ENCODE data around the gene TTC4.

TTC4 gene

DNA sequence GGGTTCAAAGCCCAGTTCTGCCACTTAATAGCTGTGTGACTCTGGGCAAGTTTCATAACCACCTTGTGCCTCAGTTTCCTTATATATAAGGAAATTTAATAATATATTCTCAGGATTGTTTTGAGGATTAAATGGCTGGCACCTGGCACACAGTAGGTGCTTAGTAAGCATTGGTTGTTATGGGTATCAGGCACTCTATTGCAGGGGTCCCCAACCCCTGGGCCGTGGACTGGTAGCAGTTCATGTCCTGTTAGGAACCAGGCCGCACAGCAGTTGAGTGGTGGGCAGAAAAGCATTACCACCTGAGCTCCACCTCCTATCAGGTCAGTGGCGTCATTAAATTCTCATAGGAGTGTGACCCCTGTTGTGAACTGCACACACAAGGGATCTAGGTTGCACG lies 30.2 kb downstream of the TTC4 start:
- Mint-ChIP-seq H3K9me3 (no peaks in the 10 kb centered on the region), H3K4me3 (no peak overlapping the region), H3K4me1 (peaks cover 0 to 3% of the 10 kb centered on the region in 2 donors), H3K36me3 (peaks cover 28 to 32% of the 10 kb centered on the region in 2 donors), H3K27me3 (no peaks in the 10 kb centered on the region), H3K27ac (no peak overlapping the region)
- ATAC-seq (replicated peaks) (no peak), DNase-seq (no peak)

DNA sequence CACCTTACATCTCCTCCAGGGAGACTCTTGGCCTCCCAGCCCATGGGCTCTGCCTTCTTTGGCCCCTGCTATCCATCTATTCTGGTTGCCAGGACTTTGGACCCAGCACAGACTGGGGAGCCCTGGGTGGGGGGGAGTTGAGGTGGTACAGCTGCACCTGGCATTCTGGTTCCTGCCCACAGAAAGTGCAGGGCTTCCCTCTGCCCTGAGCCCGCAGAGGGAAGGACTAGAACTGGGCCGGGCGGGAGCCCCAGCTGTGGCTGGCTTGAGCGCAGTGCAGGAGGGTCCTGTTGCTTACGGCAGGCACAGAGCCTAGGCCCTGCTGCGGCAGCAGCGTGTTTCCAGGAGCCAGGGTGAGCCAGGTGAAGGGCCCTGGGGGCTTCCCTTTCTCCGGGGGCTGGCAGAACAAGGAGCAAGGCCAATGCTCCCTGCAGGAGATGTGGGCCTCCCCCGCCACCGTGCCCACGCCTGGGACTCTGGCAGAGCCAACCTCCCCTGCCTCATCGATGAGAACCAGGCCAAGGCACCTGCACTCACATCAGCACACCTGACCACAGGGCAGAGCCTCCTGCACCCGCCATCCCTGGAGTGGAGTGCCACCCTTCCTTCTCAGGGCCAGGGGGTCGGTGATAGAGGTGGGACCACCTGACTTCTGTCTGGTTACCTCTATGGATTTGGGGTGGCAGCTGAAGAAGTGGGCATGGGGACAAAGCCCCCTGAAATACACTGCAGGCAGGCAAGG lies 32.6 kb downstream of the TTC4 start:
- H3K27ac Mint-ChIP-seq = no peak overlapping the region
- ATAC-seq (replicated peaks) (no peak), DNase-seq (no peak)
- no peaks in the 10 kb centered on the region for H3K4me1 Mint-ChIP-seq
- H3K4me3 Mint-ChIP-seq = no peak overlapping the region
- no peaks in the 10 kb centered on the region for H3K9me3 Mint-ChIP-seq
- peaks cover 12 to 16% of the 10 kb centered on the region in 2 donors for H3K36me3 Mint-ChIP-seq
- H3K27me3 Mint-ChIP-seq = no peaks in the 10 kb centered on the region

DNA sequence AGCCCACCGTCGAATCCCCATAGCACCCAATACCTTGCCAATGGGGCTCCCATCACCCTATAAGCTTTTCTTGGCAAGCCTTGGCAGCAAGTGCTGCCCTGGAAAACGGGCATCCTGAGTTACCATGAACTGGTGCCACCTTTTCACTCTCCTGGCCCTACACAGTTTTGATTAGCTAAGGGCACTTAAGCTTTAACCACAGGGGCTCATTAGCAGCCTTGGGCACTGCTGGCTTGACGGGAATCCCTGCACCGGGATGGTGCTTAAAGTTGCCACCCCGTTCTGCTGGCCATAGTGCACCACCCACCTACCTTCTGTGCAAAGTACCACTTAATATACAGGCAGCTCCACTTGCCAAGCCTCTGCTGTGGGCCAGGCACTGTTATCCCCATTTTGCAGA lies 34.9 kb downstream of the TTC4 start:
- DNase-seq (no peak), ATAC-seq (replicated peaks) (no peak)
- H3K9me3 Mint-ChIP-seq = no peaks in the 10 kb centered on the region
- no peak overlapping the region for H3K27ac Mint-ChIP-seq
- H3K4me3 Mint-ChIP-seq = no peak overlapping the region
- H3K27me3 Mint-ChIP-seq = no peaks in the 10 kb centered on the region
- no peaks in the 10 kb centered on the region for H3K4me1 Mint-ChIP-seq
- peaks cover 0 to 7% of the 10 kb centered on the region in 2 donors for H3K36me3 Mint-ChIP-seq

DNA sequence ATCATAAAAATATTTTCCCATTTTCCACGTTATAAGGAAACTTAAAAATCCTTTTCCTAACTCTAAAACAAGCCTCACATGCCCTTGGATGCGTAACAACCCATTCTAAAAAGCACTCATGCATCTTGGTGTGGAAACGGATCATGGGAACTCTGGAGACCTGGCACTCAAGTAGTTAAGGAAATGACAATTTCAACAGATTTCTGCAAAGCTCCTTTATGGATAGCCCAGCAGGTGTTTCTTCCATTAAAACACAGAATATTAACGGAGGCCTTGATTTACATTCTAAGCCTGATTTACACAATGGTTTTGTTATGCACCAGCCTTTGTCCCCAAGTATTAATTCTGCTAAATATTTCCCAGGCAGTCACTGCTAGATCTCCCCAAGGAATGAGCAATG lies 35.8 kb downstream of the TTC4 start:
- DNase-seq = no peak
- H3K27ac Mint-ChIP-seq = no peak overlapping the region
- H3K4me3 Mint-ChIP-seq = no peak overlapping the region
- H3K9me3 Mint-ChIP-seq = no peaks in the 10 kb centered on the region
- ATAC-seq (replicated peaks) = no peak
- H3K27me3 Mint-ChIP-seq = no peaks in the 10 kb centered on the region
- H3K36me3 Mint-ChIP-seq = peaks cover 6 to 9% of the 10 kb centered on the region in 2 donors
- H3K4me1 Mint-ChIP-seq = peaks cover 0 to 4% of the 10 kb centered on the region in 2 donors

DNA sequence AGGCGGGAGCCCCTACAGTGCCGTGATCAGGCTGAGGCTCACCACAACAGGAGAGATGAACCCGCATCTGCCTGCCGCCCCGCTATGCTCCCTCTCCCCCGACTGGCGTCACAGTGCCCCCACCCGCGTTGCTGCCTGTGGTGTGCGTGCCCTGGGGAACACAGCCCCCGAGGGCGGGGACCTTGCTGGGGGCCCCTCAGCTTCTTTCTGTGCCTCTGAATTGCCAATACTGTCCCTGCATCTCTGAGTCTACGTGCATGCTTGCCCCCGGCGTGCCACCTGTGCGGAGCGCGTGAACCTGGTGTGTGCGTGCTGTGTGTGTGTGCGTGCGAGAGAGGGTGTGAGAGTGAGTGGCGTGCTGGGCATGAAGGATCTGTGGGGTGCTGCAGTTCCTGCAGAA lies 38.4 kb downstream of the TTC4 start:
- Mint-ChIP-seq H3K4me1 (peaks cover 0 to 4% of the 10 kb centered on the region in 2 donors), H3K27ac (peak overlapping the region; percentile 31), H3K27me3 (no peaks in the 10 kb centered on the region), H3K4me3 (no peak overlapping the region), H3K36me3 (peaks cover 17 to 23% of the 10 kb centered on the region in 2 donors), H3K9me3 (no peaks in the 10 kb centered on the region)
- DNase-seq (no peak), ATAC-seq (replicated peaks) (no peak)

DNA sequence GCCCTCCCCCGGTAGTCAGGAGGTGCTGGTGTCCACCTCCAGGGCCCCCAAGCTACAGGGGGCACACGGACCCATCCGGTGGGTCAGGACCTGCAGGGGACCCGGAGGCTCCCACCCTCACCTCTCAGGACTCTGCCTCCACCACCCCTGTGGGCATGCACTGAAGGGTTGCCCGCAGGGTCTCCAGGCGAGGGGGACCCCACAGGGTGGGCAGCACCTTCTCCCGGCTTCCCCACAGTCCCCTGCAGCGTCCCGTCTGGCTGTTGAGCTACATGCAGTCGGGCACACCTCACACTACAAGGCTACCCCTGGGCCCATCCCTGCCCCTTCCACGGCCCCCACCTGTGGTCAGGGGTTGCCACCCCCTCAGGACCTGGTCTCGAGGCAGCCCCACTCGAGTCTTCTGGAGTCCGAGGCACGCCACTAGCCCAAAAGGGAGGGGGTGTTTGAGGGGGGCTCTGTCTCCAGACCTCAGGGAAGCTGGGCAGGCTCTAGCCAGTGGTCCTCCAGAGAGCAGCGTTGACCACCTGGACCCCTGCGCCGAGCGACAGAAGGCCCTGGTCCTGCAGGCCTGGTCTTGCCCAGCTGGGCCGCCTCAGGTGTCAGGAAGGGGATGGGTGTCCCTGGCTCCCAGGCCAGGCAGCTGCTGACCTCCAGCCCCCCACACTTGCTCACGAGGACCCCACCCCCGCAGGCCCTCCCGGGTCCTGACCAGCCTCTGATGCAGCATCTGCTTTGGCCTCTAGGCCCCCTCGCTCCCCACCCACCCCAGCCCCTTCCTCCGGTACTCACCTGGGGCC lies 39.0 kb downstream of the TTC4 start:
- ATAC-seq (replicated peaks) (no peak), DNase-seq (no peak)
- H3K4me1 Mint-ChIP-seq = peaks cover 0 to 4% of the 10 kb centered on the region in 2 donors
- H3K9me3 Mint-ChIP-seq = no peaks in the 10 kb centered on the region
- no peak overlapping the region for H3K27ac Mint-ChIP-seq
- peaks cover 17 to 27% of the 10 kb centered on the region in 2 donors for H3K36me3 Mint-ChIP-seq
- no peak overlapping the region for H3K4me3 Mint-ChIP-seq
- H3K27me3 Mint-ChIP-seq = no peaks in the 10 kb centered on the region

DNA sequence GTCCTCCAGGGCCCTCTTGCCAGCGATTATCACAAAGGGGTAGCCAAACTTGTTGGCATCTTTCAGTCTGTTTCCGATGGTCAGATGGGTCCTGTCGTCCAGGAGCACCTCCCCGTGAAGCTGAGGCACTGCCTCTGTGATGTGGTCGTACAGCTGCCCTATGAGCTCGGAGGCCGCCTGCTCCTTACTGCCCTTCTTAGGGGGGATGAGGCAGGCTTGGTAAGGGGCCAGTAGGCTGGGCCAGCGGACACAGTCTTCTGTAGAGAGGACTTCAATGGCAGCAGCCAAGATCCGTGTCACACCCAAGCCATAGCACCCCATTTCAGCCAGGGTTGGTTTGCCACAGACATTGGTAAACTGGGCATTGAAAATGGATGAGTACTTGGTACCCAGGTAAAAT lies 42.2 kb downstream of the TTC4 start:
- DNase-seq (no peak), ATAC-seq (replicated peaks) (no peak)
- Mint-ChIP-seq H3K4me1 (peaks cover 7 to 9% of the 10 kb centered on the region in 2 donors), H3K4me3 (no peak overlapping the region), H3K9me3 (no peaks in the 10 kb centered on the region), H3K27ac (no peak overlapping the region), H3K36me3 (peaks cover 17 to 29% of the 10 kb centered on the region in 2 donors), H3K27me3 (no peaks in the 10 kb centered on the region)

DNA sequence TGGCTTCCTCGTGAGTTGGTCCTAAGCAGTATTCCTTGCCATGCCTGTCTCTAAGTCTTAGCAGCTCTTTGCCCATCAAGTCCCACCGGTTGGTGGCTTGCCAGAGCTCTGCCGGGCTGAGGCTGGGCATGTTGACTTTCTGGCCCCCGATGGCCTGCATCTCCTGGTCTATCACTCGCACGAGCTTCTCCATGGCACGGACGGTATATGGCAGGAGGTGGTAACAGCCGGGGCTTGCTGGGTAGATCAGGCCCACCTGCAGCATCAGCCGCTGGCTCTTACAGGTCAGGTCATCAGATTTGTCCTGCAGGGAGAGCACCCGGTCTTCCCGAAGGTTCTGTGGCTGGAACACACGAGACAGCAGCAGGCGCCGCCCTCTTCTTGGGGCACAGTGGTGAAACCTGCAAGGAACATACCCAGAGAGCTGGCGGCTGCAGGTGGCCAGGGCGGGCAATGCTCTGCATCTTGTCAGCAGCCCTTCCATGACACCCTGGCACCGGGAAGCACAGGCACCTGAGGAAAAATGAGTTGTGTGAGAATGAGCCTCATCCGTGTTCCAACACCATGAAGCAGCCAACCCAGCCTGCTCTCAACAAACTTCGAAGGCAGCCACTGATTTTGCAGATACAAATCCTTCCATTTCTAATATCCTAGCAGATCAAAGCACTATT lies 43.2 kb downstream of the TTC4 start:
- no peak overlapping the region for H3K27ac Mint-ChIP-seq
- H3K27me3 Mint-ChIP-seq = no peaks in the 10 kb centered on the region
- ATAC-seq (replicated peaks) = no peak
- no peak for DNase-seq
- peaks cover 17 to 29% of the 10 kb centered on the region in 2 donors for H3K36me3 Mint-ChIP-seq
- H3K4me1 Mint-ChIP-seq = peaks cover 13 to 17% of the 10 kb centered on the region in 2 donors
- no peak overlapping the region for H3K4me3 Mint-ChIP-seq
- no peaks in the 10 kb centered on the region for H3K9me3 Mint-ChIP-seq

DNA sequence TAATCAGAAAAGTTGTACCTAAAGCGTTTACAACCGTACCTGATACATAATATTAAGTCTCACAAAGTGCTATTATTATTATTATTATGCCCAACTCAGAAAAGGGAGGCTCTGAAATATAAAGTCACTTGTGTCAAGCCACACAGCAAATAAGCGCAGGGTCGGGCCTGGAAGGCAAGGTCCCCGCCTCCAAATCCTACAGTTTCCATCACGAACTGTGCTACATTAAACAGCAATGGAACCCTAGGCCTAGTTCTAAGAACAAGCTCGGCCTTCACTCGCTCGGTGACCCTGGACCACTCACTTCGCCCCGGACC lies 48.1 kb downstream of the TTC4 start:
- peaks cover 0 to 3% of the 10 kb centered on the region in 2 donors for H3K27me3 Mint-ChIP-seq
- no peaks in the 10 kb centered on the region for H3K9me3 Mint-ChIP-seq
- ATAC-seq (replicated peaks) (peak; percentile 1 to 12), DNase-seq (no peak)
- peak overlapping the region; percentile 97 for H3K27ac Mint-ChIP-seq
- H3K4me1 Mint-ChIP-seq = peaks cover 10 to 26% of the 10 kb centered on the region in 2 donors
- H3K36me3 Mint-ChIP-seq = peaks cover 2 to 9% of the 10 kb centered on the region in 2 donors
- peak overlapping the region; percentile 96 for H3K4me3 Mint-ChIP-seq

DNA sequence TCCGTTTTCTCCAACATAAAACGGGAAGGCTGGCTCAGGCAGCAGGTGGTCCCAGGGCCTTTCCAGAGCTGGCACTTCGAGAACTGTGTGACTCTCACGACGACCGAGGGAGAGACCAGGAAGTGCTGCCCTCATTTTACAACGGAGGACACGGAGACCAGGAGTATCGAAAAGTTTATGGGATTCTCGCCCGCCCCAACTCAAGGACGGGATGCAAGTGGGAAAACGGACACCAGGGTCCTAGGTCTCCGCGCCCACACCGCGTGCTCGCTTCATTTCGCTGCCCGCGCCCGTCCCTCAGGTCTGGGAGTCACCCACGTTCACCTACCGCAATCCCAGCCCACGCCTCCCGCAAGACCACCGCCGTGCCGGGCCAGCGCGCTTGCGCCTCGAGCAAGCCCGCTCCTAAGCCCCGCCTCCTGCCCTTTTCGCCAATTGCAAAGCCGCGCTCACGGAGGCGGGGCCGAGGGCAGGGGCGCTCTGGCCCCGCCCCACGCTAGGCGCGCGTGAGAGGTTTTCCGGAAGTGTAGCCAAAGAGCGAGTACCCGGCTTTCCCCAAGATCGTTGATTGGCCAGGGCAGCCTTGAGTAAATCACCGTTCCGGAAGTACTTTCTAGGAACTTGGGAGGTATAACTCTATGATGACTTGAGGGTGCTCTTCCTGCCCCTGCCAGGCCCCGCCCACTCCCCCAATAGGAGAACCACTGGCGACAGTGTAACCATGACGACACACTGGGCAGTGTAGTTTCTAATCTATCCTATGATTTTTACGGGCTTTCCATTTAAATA lies 48.7 kb downstream of the TTC4 start, which contains the start of gene PARS2:
TSS of gene PARS2 (minus strand) at position 391 of the 789 bp plus-strand sequence. CDS start 5,362 bp downstream, outside the sequence.
- no peaks in the 10 kb centered on the region for H3K9me3 Mint-ChIP-seq

DNA sequence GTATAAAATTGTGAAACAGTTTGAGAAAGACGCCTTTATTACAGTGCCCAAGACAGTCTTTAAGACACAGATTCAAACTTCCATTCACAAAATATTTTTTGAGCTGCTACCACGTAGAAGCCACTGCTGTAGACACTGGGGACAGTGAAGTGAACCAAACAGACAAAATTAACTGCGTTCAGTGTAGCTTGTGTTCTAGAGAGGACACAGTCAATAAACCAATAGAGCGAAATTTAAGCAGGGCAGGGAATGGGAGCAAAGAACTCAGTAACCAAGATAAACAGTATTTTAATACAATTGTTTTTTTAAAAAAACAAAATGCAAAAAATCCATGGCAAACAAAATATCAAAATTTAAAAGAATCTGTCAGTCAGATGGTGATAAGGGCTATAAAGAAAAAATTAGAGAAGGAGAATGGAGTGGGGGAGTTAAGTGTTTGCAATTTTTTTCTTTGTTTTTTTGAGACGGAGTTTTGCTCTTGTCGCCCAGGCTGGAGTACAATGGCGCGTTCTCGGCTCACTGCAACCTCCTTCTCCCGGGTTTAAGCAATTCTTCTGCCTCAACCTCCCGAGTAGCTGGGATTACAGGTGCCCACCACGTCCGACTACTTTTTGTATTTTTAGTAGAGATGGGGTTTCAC lies 49.4 kb downstream of the TTC4 start:
- ATAC-seq (replicated peaks) = peak; percentile 17 to 33
- Mint-ChIP-seq H3K4me3 (peak overlapping the region; percentile 96), H3K27ac (peak overlapping the region; percentile 84), H3K4me1 (peaks cover 10 to 25% of the 10 kb centered on the region in 2 donors), H3K36me3 (peaks cover 2 to 3% of the 10 kb centered on the region in 2 donors), H3K27me3 (peaks cover 0 to 3% of the 10 kb centered on the region in 2 donors), H3K9me3 (no peaks in the 10 kb centered on the region)
- DNase-seq = no peak

More for the DNA sequence above, 48.7 kb downstream of the TTC4 start, which contains the start of gene PARS2:
- peaks cover 0 to 3% of the 10 kb centered on the region in 2 donors for H3K27me3 Mint-ChIP-seq
- peak within 1 kb of the TSS; percentile 96 for H3K4me3 Mint-ChIP-seq
- peak; percentile 92 for DNase-seq
- H3K4me1 Mint-ChIP-seq = peaks cover 10 to 26% of the 10 kb centered on the region in 2 donors
- H3K27ac Mint-ChIP-seq = peak within 1 kb of the TSS; percentile 97
- peaks cover 2 to 4% of the 10 kb centered on the region in 2 donors for H3K36me3 Mint-ChIP-seq
- peak; percentile 95 to 96 for ATAC-seq (replicated peaks)

DNA sequence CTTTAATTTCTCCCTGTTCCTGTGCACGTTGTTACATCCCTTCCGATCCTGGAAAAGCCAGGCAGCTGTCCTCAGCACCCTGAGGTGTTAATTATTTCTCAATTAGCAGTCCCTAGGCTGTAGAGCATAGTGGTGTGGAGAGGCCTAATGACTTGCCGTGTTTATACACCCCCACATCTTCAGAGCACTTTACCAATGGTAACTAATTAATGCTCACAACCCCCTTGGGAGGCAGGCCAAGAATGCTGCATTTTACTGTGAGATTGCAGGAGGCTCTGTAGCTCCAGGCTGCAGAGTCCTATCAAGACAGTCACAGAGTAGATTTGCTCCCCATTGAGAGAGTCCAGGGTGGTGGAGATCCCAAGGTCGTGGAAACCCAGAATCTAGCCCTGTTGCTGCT lies 51.1 kb downstream of the TTC4 start:
- peaks cover 0 to 3% of the 10 kb centered on the region in 2 donors for H3K27me3 Mint-ChIP-seq
- peaks cover 0 to 2% of the 10 kb centered on the region in 2 donors for H3K36me3 Mint-ChIP-seq
- ATAC-seq (replicated peaks) = no peak
- no peaks in the 10 kb centered on the region for H3K9me3 Mint-ChIP-seq
- DNase-seq = no peak
- H3K27ac Mint-ChIP-seq = no peak overlapping the region
- H3K4me3 Mint-ChIP-seq = no peak overlapping the region
- peaks cover 5 to 20% of the 10 kb centered on the region in 2 donors for H3K4me1 Mint-ChIP-seq

DNA sequence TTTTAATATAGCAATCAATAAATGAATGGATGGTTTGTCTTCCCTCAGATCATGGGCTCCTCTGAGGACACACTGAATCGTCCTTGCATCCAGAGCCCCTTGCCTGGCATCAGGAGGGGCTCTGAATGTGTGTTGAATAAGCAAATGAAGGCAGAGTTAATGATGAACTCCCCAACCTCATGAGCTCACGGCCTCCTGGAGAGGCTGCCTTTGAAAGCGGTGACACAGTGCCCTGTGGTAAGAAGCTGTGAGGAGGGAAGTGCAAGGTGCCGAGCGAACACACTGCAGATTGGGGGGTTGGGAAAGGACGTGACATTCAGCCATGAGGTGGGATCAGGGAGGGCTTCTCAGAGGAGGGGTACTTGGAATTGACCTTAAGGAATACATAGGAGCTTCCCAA lies 51.9 kb downstream of the TTC4 start:
- H3K4me3 Mint-ChIP-seq = no peak overlapping the region
- peaks cover 1 to 4% of the 10 kb centered on the region in 2 donors for H3K27me3 Mint-ChIP-seq
- peaks cover 0 to 2% of the 10 kb centered on the region in 2 donors for H3K36me3 Mint-ChIP-seq
- ATAC-seq (replicated peaks) (no peak), DNase-seq (no peak)
- H3K4me1 Mint-ChIP-seq = peaks cover 5 to 20% of the 10 kb centered on the region in 2 donors
- no peak overlapping the region for H3K27ac Mint-ChIP-seq
- H3K9me3 Mint-ChIP-seq = no peaks in the 10 kb centered on the region
